22Rv1 (cell line): Measurements from ENCODE around the gene XYLT2.

Experiments
- CTCF ChIP-seq: fragments of 450-650 bp; IDR thresholded peaks from 2 replicates; pipeline ENCODE4 v1.5.1; 2017; ENCODE audit warnings: mild to moderate bottlenecking
- ZFX ChIP-seq: fragments of 450-650 bp; IDR thresholded peaks from 2 replicates; pipeline ENCODE4 v1.6.1; 2017; ENCODE audit warnings: antibody characterized with exemption, borderline replicate concordance

GRCh38 chr17:50389534-50389933 is 43.6 kb downstream of the XYLT2 start:
- no peak for TF ChIP-seq ZFX
- TF ChIP-seq CTCF, result no peak
